Keratinocyte (primary cell): Measurements from ENCODE around the gene DHX58. TPM values are rescaled to one million over a fixed set of nuclear protein-coding genes. Genes with fewer than 3 reads are reported as not detected.

Experiments
- DNase-seq: peaks from one replicate; pipeline ENCODE4 v3.0.0-alpha.2; 2011; ENCODE audit warnings: low read depth, missing footprints, low spot score
- FAIRE-seq: peaks from 2 replicates; lab custom pipeline; 2011; peaks lifted over from hg19 to GRCh38; lab: Jason Lieb, UNC
- H2AFZ ChIP-seq: 2 replicates; pipeline ENCODE4 v1.6.0; 2012; ENCODE audit warnings: low read length, control low read depth, inconsistent platforms; ENCODE audit not compliant: control insufficient read depth
- H3K27ac ChIP-seq: 2 replicates; pipeline ENCODE4 v1.5.1; 2011; ENCODE audit warnings: low read length; ENCODE audit not compliant: control insufficient read depth, insufficient read depth
- H3K27me3 ChIP-seq: 3 replicates; pipeline ENCODE4 v1.6.0; 2011; ENCODE audit warnings: low read length; ENCODE audit not compliant: control insufficient read depth, insufficient read depth; ENCODE audit errors: extremely low read depth
- H3K36me3 ChIP-seq, 2 experiments: 2 replicates in 1 of 2; 3 replicates in 1 of 2; pipeline ENCODE4 v1.5.1; 2011; ENCODE audit warnings: low read length in 2 of 2, mild to moderate bottlenecking in 1 of 2; ENCODE audit not compliant: control insufficient read depth in 2 of 2, insufficient read depth in 2 of 2; ENCODE audit errors: extremely low read depth in 1 of 2
- H3K4me1 ChIP-seq: 3 replicates; pipeline ENCODE4 v1.5.1; 2011; ENCODE audit warnings: low read length; ENCODE audit not compliant: control insufficient read depth, insufficient read depth; ENCODE audit errors: extremely low read depth
- H3K4me2 ChIP-seq: 3 replicates; pipeline ENCODE4 v1.6.0; 2011; ENCODE audit warnings: low read depth, low read length; ENCODE audit not compliant: control insufficient read depth, insufficient read depth; ENCODE audit errors: extremely low read depth
- H3K4me3 ChIP-seq, 3 experiments: fragments of 200-600 bp in 1 of 3; sonication (generic) in 1 of 3; 2 replicates in 2 of 3; 3 replicates in 1 of 3; pipeline ENCODE4 v1.5.1; 2011 to 2016; ENCODE audit warnings: low read length in 3 of 3, mild to moderate bottlenecking in 3 of 3, control low read depth in 2 of 3, inconsistent platforms in 1 of 3, low read depth in 1 of 3, mixed read lengths in 1 of 3, mixed run types in 1 of 3, moderate library complexity in 1 of 3; ENCODE audit not compliant: control insufficient read depth in 2 of 3, insufficient read depth in 2 of 3; ENCODE audit errors: extremely low read depth in 1 of 3
- H3K79me2 ChIP-seq: 2 replicates; pipeline ENCODE4 v1.6.0; 2012; ENCODE audit warnings: low read length; ENCODE audit not compliant: control insufficient read depth, insufficient read depth
- H3K9ac ChIP-seq: 3 replicates; pipeline ENCODE4 v1.6.0; 2011; ENCODE audit warnings: low read length; ENCODE audit not compliant: control insufficient read depth, insufficient read depth; ENCODE audit errors: extremely low read depth
- H3K9me1 ChIP-seq: 3 replicates; pipeline ENCODE4 v1.6.0; 2011; ENCODE audit warnings: low read length; ENCODE audit not compliant: control insufficient read depth, insufficient read depth; ENCODE audit errors: extremely low read depth
- H3K9me3 ChIP-seq: 2 replicates; pipeline ENCODE4 v1.5.1; 2012; ENCODE audit warnings: low read depth, low read length; ENCODE audit not compliant: control insufficient read depth
- H4K20me1 ChIP-seq: 3 replicates; pipeline ENCODE4 v1.6.0; 2011; ENCODE audit warnings: low read length; ENCODE audit not compliant: control insufficient read depth, insufficient read depth; ENCODE audit errors: extremely low read depth
- EZH2 ChIP-seq: IDR thresholded peaks from one replicate; pipeline ENCODE4 v1.6.1; 2012; ENCODE audit warnings: inconsistent platforms, mild to moderate bottlenecking, low read length, moderate library complexity
- dilution Hi-C: fragments of 300-500 bp; cut with MboI; formaldehyde crosslinking; loops from one replicate; pipeline ENCODE4 v1.7.0; 2020; ENCODE audit warnings: low sequenced_read_pairs; ENCODE audit not compliant: extremely low pct_ligation_motif_present
- polyA plus RNA-seq, 5 experiments: library from polyadenylated mRNA; depleted of rRNA in 3 of 5; stranded (reverse) in 3 of 5; stranded (forward) in 1 of 5; unstranded in 1 of 5; fragments of >200 nt; gene quantifications; 1 replicate in 1 of 5; 2 replicates in 3 of 5; 3 replicates in 1 of 5; pipeline versions ENCODE4 v1.2.1 to v1.2.3, GENCODE V29; 2011 to 2012; ENCODE audit warnings: missing spikeins in 2 of 5, low read depth in 1 of 5, low replicate concordance in 1 of 5
- TF ChIP-seq, protein P1 (sequence below), 3 experiments: IDR thresholded peaks in 1 of 3; conservative IDR thresholded peaks in 1 of 3; optimal IDR thresholded peaks in 1 of 3; 2 replicates in 2 of 3; 3 replicates in 1 of 3; pipeline versions ENCODE3 to v1.5.1; 2011; ENCODE audit warnings: low read length in 3 of 3, mild to moderate bottlenecking in 3 of 3, moderate library complexity in 2 of 3, control low read depth in 1 of 3, inconsistent platforms in 1 of 3; ENCODE audit not compliant: insufficient read depth in 2 of 3; ENCODE audit errors: extremely low read depth in 1 of 3

Gene DHX58
- polyA plus RNA-seq, 1 donor (not counting 4 experiments of a cell fraction or from before 2014, with no cell fraction given), result 5.2 TPM

DNA sequence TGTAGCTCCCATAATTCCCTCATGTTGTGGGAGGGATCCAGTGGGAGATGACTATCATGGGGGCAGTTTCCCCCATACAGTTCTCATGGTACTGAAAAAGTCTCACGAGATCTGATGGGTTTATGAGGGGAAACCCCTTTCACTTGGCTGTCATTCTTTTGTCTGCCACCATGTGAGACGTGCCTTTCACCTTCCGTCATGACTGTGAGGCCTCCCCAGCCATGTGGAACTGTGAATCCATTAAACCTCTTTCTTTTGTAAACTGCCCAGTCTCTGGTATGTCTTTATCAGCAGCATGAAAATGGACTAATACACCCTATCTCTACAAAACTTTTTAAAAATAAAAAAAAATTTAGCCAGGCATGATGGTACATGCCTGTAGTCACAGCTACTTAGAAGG lies 55.9 kb downstream of the DHX58 start:
- Histone ChIP-seq H3K27me3 (peaks cover 19% of the 10 kb centered on the region), H3K4me2 (no peak overlapping the region), H3K79me2 (no peaks in the 10 kb centered on the region), H3K27ac (no peak overlapping the region), H3K4me3 (no peak overlapping the region), H3K9me1 (no peaks in the 10 kb centered on the region), H2AFZ (no peak overlapping the region), H3K9me3 (no peaks in the 10 kb centered on the region), H3K9ac (no peak overlapping the region), H3K4me1 (no peaks in the 10 kb centered on the region), H3K36me3 (no peaks in the 10 kb centered on the region), H4K20me1 (no peaks in the 10 kb centered on the region)
- no peak for TF ChIP-seq EZH2
- TF ChIP-seq, protein P1, sequence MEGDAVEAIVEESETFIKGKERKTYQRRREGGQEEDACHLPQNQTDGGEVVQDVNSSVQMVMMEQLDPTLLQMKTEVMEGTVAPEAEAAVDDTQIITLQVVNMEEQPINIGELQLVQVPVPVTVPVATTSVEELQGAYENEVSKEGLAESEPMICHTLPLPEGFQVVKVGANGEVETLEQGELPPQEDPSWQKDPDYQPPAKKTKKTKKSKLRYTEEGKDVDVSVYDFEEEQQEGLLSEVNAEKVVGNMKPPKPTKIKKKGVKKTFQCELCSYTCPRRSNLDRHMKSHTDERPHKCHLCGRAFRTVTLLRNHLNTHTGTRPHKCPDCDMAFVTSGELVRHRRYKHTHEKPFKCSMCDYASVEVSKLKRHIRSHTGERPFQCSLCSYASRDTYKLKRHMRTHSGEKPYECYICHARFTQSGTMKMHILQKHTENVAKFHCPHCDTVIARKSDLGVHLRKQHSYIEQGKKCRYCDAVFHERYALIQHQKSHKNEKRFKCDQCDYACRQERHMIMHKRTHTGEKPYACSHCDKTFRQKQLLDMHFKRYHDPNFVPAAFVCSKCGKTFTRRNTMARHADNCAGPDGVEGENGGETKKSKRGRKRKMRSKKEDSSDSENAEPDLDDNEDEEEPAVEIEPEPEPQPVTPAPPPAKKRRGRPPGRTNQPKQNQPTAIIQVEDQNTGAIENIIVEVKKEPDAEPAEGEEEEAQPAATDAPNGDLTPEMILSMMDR (optimal IDR thresholded peaks at IDR 0.05 in 1 of 3, IDR thresholded peaks at IDR 0.05 in 1 of 3, conservative IDR thresholded peaks at IDR 0.05 in 1 of 3; ENCODE audit: extremely low read depth in 1 of 3, insufficient read depth in 2 of 3, low read length in 3 of 3), result no peak
- FAIRE-seq (no peak), DNase-seq (no peak)
- dilution Hi-C loops, result no loop called here

DNA sequence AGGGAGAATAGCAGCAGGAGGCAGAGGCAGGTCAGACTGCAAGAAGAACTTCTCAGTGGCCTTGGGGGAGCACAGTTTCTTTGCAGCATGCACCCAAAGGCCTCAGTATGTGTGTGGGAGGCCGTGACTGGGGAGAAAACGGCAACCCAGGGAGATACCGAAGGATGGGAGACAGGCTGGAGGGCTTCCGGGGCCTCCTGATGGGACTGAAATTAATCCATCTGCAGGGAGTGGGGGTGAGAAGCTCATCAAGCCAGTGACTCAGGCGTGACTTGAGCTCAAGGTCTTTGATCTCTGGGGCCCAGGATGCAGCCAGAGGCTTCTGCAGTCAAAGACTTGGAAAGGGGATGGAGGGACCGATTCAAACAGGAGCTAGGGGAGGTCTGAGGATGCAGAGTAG lies 57.0 kb downstream of the DHX58 start:
- Histone ChIP-seq H3K4me3 (no peak overlapping the region), H3K4me2 (no peak overlapping the region), H3K9me1 (no peaks in the 10 kb centered on the region), H3K4me1 (peaks cover 2% of the 10 kb centered on the region), H3K27ac (no peak overlapping the region), H3K27me3 (peaks cover 20% of the 10 kb centered on the region), H4K20me1 (no peaks in the 10 kb centered on the region), H3K9ac (no peak overlapping the region), H3K79me2 (no peaks in the 10 kb centered on the region), H3K36me3 (no peaks in the 10 kb centered on the region), H2AFZ (no peak overlapping the region), H3K9me3 (no peaks in the 10 kb centered on the region)
- DNase-seq (no peak), FAIRE-seq (no peak)
- TF ChIP-seq EZH2, result no peak
- TF ChIP-seq, protein P1 (optimal IDR thresholded peaks at IDR 0.05 in 1 of 3, IDR thresholded peaks at IDR 0.05 in 1 of 3, conservative IDR thresholded peaks at IDR 0.05 in 1 of 3; ENCODE audit: extremely low read depth in 1 of 3, insufficient read depth in 2 of 3, low read length in 3 of 3), result no peak
- dilution Hi-C loops, result no loop called here
